Right atrium auricular region (tissue), 2 donors: ENCODE measurements around the gene ABHD6. TPM values are rescaled to one million over a fixed set of nuclear protein-coding genes. Genes with fewer than 3 reads are reported as not detected.

ENCODE experiments used
- DNase-seq: peaks from one replicate; pipeline ENCODE4 v3.0.0-alpha.2; 2019; ENCODE audit warnings: low spot score
- H3K27ac ChIP-seq, 2 donors: fragments of 200-600 bp; sonication (generic); 1 replicate in 1 of 2; 2 replicates in 1 of 2; pipeline ENCODE4 v1.5.1; 2016 to 2019
- H3K27me3 ChIP-seq, 2 donors: fragments of 200-600 bp; sonication (generic); one replicate each; pipeline versions ENCODE4 v1.5.1 to v1.6.0; 2017 to 2019
- H3K36me3 ChIP-seq: fragments of 200-600 bp; sonication (generic); one replicate; pipeline ENCODE4 v1.5.1; 2016
- H3K4me1 ChIP-seq, 2 donors: fragments of 200-600 bp; sonication (generic); one replicate each; pipeline versions ENCODE4 v1.5.1 to v1.6.0; 2017 to 2019
- H3K4me3 ChIP-seq, 2 donors: fragments of 200-600 bp; sonication (generic); 1 replicate in 1 of 2; 2 replicates in 1 of 2; pipeline ENCODE4 v1.5.1; 2017 to 2019; ENCODE audit warnings: mild to moderate bottlenecking in 1 of 2, moderate library complexity in 1 of 2
- H3K9me3 ChIP-seq, 2 donors: fragments of 200-600 bp; sonication (generic); one replicate each; pipeline ENCODE4 v1.5.1; 2019
- total RNA-seq, 2 donors: library from RNA; depleted of rRNA; stranded (reverse); fragments of >200 nt; gene quantifications; one replicate each; pipeline ENCODE4 v1.1.0, GENCODE V29; 2016
- TF ChIP-seq, protein P1 (sequence below), 2 donors: fragments of 200-600 bp; sonication (generic); IDR thresholded peaks; one replicate each; pipeline ENCODE4 v1.5.1; 2019; ENCODE audit warnings: antibody characterized with exemption in 2 of 2

The ABHD6 gene
- total RNA-seq, 2 donors from 2014 or later: 11.3 to 13.8 TPM

DNA sequence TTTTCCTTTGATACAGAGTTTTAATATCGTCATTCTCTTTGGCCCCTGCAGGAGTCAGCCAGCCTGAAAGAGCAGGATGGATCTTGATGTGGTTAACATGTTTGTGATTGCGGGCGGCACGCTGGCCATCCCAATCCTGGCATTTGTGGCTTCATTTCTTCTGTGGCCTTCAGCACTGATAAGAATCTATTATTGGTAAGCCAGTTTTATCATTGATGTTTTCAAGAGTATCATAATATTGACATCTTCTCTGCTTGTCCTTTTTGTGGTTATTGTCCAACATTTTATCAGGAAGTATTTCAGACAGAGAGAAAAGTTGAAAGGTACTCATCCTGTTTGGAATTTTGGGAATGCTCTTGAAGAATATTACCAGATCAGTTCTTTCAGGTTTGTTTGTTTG is 18.9 kb downstream of the ABHD6 start:
- H3K4me3 ChIP-seq: no peak overlapping the region
- no peak overlapping the region for H3K27ac ChIP-seq
- DNase-seq: no peak
- TF ChIP-seq, protein P1, sequence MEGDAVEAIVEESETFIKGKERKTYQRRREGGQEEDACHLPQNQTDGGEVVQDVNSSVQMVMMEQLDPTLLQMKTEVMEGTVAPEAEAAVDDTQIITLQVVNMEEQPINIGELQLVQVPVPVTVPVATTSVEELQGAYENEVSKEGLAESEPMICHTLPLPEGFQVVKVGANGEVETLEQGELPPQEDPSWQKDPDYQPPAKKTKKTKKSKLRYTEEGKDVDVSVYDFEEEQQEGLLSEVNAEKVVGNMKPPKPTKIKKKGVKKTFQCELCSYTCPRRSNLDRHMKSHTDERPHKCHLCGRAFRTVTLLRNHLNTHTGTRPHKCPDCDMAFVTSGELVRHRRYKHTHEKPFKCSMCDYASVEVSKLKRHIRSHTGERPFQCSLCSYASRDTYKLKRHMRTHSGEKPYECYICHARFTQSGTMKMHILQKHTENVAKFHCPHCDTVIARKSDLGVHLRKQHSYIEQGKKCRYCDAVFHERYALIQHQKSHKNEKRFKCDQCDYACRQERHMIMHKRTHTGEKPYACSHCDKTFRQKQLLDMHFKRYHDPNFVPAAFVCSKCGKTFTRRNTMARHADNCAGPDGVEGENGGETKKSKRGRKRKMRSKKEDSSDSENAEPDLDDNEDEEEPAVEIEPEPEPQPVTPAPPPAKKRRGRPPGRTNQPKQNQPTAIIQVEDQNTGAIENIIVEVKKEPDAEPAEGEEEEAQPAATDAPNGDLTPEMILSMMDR (IDR thresholded peaks at IDR 0.05): no peak
- H3K36me3 ChIP-seq: peaks cover 5% of the 10 kb centered on the region
- H3K9me3 ChIP-seq: no peaks in the 10 kb centered on the region
- H3K4me1 ChIP-seq: no peaks in the 10 kb centered on the region
- H3K27me3 ChIP-seq: no peaks in the 10 kb centered on the region

DNA sequence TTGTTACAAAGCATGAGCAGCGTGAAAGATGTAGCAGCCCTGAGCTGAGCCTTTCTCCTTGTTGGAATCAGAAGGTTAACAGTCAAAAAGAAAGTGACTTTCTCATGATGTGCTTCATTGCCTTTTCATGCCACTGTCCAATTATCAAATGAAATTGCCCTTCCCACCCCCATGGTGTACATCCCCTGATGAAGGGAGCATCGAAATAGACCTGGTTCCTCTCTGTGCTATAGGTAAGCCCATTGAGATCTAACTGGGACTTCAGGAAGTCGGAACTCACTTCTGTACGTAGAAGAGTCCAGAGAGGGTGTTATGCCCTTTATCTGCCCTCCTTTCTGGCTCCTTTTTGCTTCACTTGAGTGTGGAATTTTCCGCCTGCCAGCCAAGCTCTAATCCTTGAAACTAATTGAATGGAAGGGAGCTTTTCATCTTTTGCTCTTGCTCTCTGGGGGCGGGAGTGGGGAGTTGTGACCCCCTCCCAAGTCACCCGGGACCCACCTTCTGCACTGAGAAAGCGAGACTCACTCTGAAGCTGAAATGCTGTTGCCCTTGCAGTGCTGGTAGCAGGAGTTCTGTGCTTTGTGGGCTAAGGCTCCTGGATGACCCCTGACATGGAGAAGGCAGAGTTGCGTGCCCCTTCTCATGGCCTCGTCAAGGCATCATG is 20.9 kb downstream of the ABHD6 start:
- no peaks in the 10 kb centered on the region for H3K9me3 ChIP-seq
- peaks cover 5% of the 10 kb centered on the region for H3K36me3 ChIP-seq
- H3K27me3 ChIP-seq: no peaks in the 10 kb centered on the region
- no peak overlapping the region for H3K27ac ChIP-seq
- no peak for DNase-seq
- H3K4me1 ChIP-seq: no peaks in the 10 kb centered on the region
- H3K4me3 ChIP-seq: no peak overlapping the region
- TF ChIP-seq, protein P1 (IDR thresholded peaks at IDR 0.05): no peak

DNA sequence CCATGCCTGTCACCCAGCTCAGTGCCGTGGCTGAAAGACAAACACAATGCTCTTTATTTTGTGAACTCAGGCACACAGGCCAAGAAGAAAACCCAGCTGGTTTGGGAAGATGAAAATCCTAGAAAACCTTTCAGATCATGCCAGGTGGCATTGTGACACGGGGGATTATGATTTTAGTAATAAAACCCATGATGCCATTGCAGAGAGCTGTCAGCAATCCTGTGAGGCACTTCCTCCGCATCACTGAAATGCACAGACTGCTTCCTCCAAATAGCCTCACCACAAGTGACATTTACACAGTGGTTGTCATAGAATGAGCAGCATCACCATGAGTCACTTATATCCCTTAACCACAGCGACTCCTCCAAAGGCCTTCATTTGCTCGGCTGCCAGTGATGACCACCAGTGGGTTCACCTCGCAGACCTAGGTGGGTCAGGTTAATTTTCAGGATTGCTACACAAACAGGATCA is 22.7 kb downstream of the ABHD6 start:
- Histone ChIP-seq H3K4me3 (no peak overlapping the region), H3K36me3 (peaks cover 5% of the 10 kb centered on the region), H3K27ac (no peak overlapping the region), H3K9me3 (no peaks in the 10 kb centered on the region), H3K4me1 (no peaks in the 10 kb centered on the region), H3K27me3 (no peaks in the 10 kb centered on the region)
- no peak for DNase-seq
- TF ChIP-seq, protein P1 (IDR thresholded peaks at IDR 0.05): no peak

DNA sequence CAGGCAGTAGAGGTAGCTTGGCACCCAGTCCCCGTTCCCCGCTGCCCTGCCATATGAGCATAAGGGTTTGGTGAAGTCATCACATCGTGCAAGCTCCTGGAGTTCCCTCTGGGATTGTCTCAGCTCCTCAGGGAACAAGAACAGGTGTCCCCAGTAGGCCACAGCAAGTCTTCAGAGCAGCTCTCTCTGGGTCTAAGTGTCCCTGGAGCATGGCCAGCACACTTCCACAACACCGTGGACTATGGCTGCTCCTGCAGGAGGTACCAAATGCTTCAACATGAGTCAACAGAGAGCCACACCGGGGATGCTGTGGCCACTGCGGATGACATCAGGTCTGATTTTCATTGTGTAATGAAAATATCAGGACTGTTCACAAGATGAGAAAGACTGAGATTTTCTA is 23.1 kb downstream of the ABHD6 start:
- no peaks in the 10 kb centered on the region for H3K4me1 ChIP-seq
- no peaks in the 10 kb centered on the region for H3K9me3 ChIP-seq
- H3K27me3 ChIP-seq: no peaks in the 10 kb centered on the region
- TF ChIP-seq, protein P1 (IDR thresholded peaks at IDR 0.05): no peak
- H3K36me3 ChIP-seq: peaks cover 5% of the 10 kb centered on the region
- H3K4me3 ChIP-seq: no peak overlapping the region
- H3K27ac ChIP-seq: no peak overlapping the region
- DNase-seq: no peak

DNA sequence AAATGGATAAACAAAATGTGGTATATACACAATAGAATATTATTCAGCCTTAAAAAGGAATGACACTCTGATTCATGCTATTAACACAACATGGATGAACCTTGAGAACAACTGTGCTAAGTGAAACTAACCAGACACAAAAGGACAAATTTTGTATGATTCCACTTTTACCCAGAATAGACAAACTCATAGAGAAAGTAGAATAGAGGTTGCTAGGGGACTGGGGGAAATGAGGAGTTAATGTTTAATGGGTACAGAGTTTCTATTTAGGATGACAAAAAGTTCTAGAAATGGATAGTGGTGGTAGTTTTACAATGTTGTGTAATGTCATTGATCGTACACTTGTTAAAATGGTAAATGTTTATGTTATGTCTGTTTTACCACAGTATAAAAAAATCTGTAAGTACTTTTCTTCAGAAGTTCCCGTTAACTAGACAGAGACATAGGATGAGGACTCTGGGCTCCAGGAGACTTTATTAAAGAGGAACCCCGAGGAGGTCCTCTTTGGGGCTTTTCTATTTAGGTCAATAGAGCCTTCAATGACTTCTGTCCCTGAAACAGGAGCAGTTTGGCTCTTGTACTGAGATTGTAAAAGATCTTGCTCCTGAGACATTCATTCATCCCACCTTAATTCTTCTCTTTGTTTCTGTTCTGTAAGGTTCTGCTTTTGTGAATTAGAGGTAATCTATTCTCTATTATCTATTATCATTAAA is 24.5 kb downstream of the ABHD6 start:
- H3K4me3 ChIP-seq: no peak overlapping the region
- no peaks in the 10 kb centered on the region for H3K27me3 ChIP-seq
- H3K27ac ChIP-seq: no peak overlapping the region
- H3K36me3 ChIP-seq: peaks cover 6% of the 10 kb centered on the region
- TF ChIP-seq, protein P1 (IDR thresholded peaks at IDR 0.05): no peak
- no peak for DNase-seq
- H3K9me3 ChIP-seq: no peaks in the 10 kb centered on the region
- H3K4me1 ChIP-seq: no peaks in the 10 kb centered on the region
